HCT116 (cell line): ENCODE results near the gene HMGB3. TPM values are rescaled to one million over a fixed set of nuclear protein-coding genes. Genes with fewer than 3 reads are reported as not detected.

Experiments used
- ATAC-seq: fragments of 200-7000 bp; cut with Tn5 transposase; 2 replicates; pipeline ENCODE4 v1.9.1; 2020; ENCODE audit warnings: mild to moderate bottlenecking, moderate library complexity
- BruUV-seq: library from RNA; stranded (reverse); fragments of 400-500 nt; replicated peaks from 2 replicates; lab custom pipeline; 2021; lab: Mats Ljungman, UMichigan
- CTCF ChIA-PET: fragments of 300-600 bp; sonication (Branson Sonifier 250); formaldehyde crosslinking; loops from one replicate; lab custom pipeline; 2021; ENCODE audit warnings: antibody characterized with exemption; lab: Charles Lee
- POLR2A ChIA-PET: fragments of 300-600, 350-600 bp; sonication (Branson Sonifier 250); formaldehyde crosslinking; loops from one replicate; lab custom pipeline; 2021; ENCODE audit warnings: antibody characterized with exemption; lab: Charles Lee
- RAD21 ChIA-PET, 2 experiments: fragments of 300-600 bp; sonication (Branson Sonifier 250); formaldehyde crosslinking; loops; one replicate each; lab custom pipeline; 2023; ENCODE audit warnings: low total read pairs in 2 of 2; ENCODE audit not compliant: uncharacterized antibody in 2 of 2, unreplicated experiment in 2 of 2, low non-redundant PET in 1 of 2; lab: Charles Lee
- DNase-seq: peaks from one replicate; pipeline ENCODE4 v3.0.0-alpha.2; 2010; ENCODE audit warnings: low read depth, low spot score
- H2AFZ ChIP-seq: fragments of 200-600 bp; shearing (Covaris generic), sonication (generic); 2 replicates; pipeline ENCODE4 v1.6.1; 2017; ENCODE audit warnings: low read depth, mixed run types, mixed read lengths, antibody characterized with exemption, low read length; ENCODE audit not compliant: poor library complexity, severe bottlenecking
- H3K27ac ChIP-seq: 2 replicates; pipeline ENCODE4 v1.5.1; 2012; ENCODE audit warnings: low read depth, low read length
- H3K27me3 ChIP-seq: fragments of 200-600 bp; sonication (generic); 2 replicates; pipeline ENCODE4 v1.6.1; 2016; ENCODE audit warnings: mixed run types, low read length, mixed read lengths; ENCODE audit not compliant: insufficient read depth
- H3K36me3 ChIP-seq, 2 experiments: fragments of 200-500 bp in 1 of 2; fragments of 200-600 bp in 1 of 2; sonication (Bioruptor generic) in 1 of 2; sonication (generic) in 1 of 2; 2 replicates each; pipeline versions ENCODE4 v1.5.1 to v1.6.1; 2014 to 2016; ENCODE audit warnings: low read length in 2 of 2, inconsistent platforms in 1 of 2, mixed read lengths in 1 of 2, mixed run types in 1 of 2; ENCODE audit not compliant: insufficient read depth in 2 of 2, control insufficient read depth in 1 of 2
- H3K4me1 ChIP-seq, 2 experiments: fragments of 200-600 bp in 1 of 2; sonication (generic) in 1 of 2; 2 replicates each; pipeline versions ENCODE4 v1.5.1 to v1.6.1; 2012 to 2017; ENCODE audit warnings: low read length in 2 of 2, inconsistent platforms in 1 of 2, mild to moderate bottlenecking in 1 of 2, mixed read lengths in 1 of 2, mixed run types in 1 of 2, moderate library complexity in 1 of 2; ENCODE audit not compliant: insufficient read depth in 2 of 2, control insufficient read depth in 1 of 2
- H3K4me2 ChIP-seq: fragments of 200-600 bp; sonication (generic); 2 replicates; pipeline ENCODE4 v1.6.1; 2017; ENCODE audit warnings: mixed run types, low read length, mixed read lengths
- H3K4me3 ChIP-seq, 2 experiments: fragments of 200-600 bp in 1 of 2; sonication (generic) in 1 of 2; replicated peaks in 1 of 2; 2 replicates each; pipeline ENCODE4 v1.5.1; 2011 to 2016; ENCODE audit warnings: low read length in 2 of 2, control low read depth in 1 of 2, low read depth in 1 of 2, mild to moderate bottlenecking in 1 of 2, mixed read lengths in 1 of 2, mixed run types in 1 of 2
- H3K79me2 ChIP-seq: fragments of 200-600 bp; sonication (generic); 2 replicates; pipeline ENCODE4 v1.6.1; 2017; ENCODE audit warnings: mild to moderate bottlenecking, mixed run types, low read length, moderate library complexity, mixed read lengths; ENCODE audit not compliant: insufficient read depth
- H3K9ac ChIP-seq: fragments of 200-600 bp; sonication (generic); 2 replicates; pipeline ENCODE4 v1.6.1; 2016; ENCODE audit warnings: low read length, mixed read lengths
- H3K9me2 ChIP-seq: fragments of 200-600 bp; sonication (generic), shearing (Covaris generic); 2 replicates; pipeline ENCODE4 v1.6.1; 2017; ENCODE audit warnings: mixed run types, mild to moderate bottlenecking, moderate library complexity; ENCODE audit not compliant: insufficient read depth
- H3K9me3 ChIP-seq, 2 experiments: fragments of 200-500 bp in 1 of 2; fragments of 200-600 bp in 1 of 2; sonication (Bioruptor generic) in 1 of 2; sonication (generic) in 1 of 2; 2 replicates each; pipeline ENCODE4 v1.6.1; 2014 to 2017; ENCODE audit warnings: low read length in 2 of 2, mixed read lengths in 2 of 2, inconsistent platforms in 1 of 2, low read depth in 1 of 2, mild to moderate bottlenecking in 1 of 2, mixed run types in 1 of 2, moderate library complexity in 1 of 2; ENCODE audit not compliant: control insufficient read depth in 1 of 2, insufficient read depth in 1 of 2
- H4K20me1 ChIP-seq: fragments of 200-600 bp; sonication (generic), shearing (Covaris generic); 2 replicates; pipeline ENCODE4 v1.6.1; 2017; ENCODE audit warnings: mixed run types, mild to moderate bottlenecking, moderate library complexity; ENCODE audit not compliant: insufficient read depth
- ATF3 ChIP-seq: IDR thresholded peaks from 2 replicates; pipeline ENCODE4 v1.6.1; 2012
- CBX3 ChIP-seq: IDR thresholded peaks from 2 replicates; pipeline ENCODE4 v1.6.1; 2012; ENCODE audit warnings: low read depth
- CTCF ChIP-seq, 3 experiments: fragments of 200-600 bp in 1 of 3; sonication (generic) in 1 of 3; IDR thresholded peaks in 2 of 3; conservative IDR thresholded peaks in 1 of 3; 2 replicates each; pipeline ENCODE4 v1.5.1; 2012 to 2017; ENCODE audit warnings: low read depth in 2 of 3, low read length in 2 of 3, antibody characterized with exemption in 1 of 3, borderline replicate concordance in 1 of 3, control low read depth in 1 of 3, mild to moderate bottlenecking in 1 of 3, mixed read lengths in 1 of 3, mixed run types in 1 of 3, moderate library complexity in 1 of 3; ENCODE audit not compliant: insufficient read depth in 1 of 3
- EGR1 ChIP-seq: IDR thresholded peaks from 2 replicates; pipeline ENCODE4 v1.6.1; 2012; ENCODE audit warnings: low read depth
- ELF1 ChIP-seq: IDR thresholded peaks from 2 replicates; pipeline ENCODE4 v1.6.1; 2012; ENCODE audit warnings: low read depth, borderline replicate concordance
- EZH2 ChIP-seq: fragments of 200-600 bp; sonication (generic); IDR thresholded peaks from 2 replicates; pipeline ENCODE4 v1.6.1; 2017; ENCODE audit warnings: antibody characterized with exemption, mixed run types
- EZH2phosphoT487 ChIP-seq: fragments of 200-600 bp; IDR thresholded peaks from 2 replicates; pipeline ENCODE4 v1.6.1; 2018; ENCODE audit warnings: antibody characterized with exemption, borderline replicate concordance
- JUND ChIP-seq: IDR thresholded peaks from 2 replicates; pipeline ENCODE4 v1.6.1; 2012
- MAX ChIP-seq: IDR thresholded peaks from 2 replicates; pipeline ENCODE4 v1.6.1; 2012
- POLR2A ChIP-seq: IDR thresholded peaks from 2 replicates; pipeline ENCODE4 v1.7.0; 2011; ENCODE audit warnings: borderline replicate concordance; ENCODE audit not compliant: insufficient read depth, insufficient read length; ENCODE audit errors: extremely low read depth
- SP1 ChIP-seq: IDR thresholded peaks from 2 replicates; pipeline ENCODE4 v1.6.1; 2012; ENCODE audit warnings: low read depth
- SRF ChIP-seq: IDR thresholded peaks from 2 replicates; pipeline ENCODE4 v1.6.1; 2012; ENCODE audit warnings: low read depth
- TCF7L2 ChIP-seq: IDR thresholded peaks from 2 replicates; pipeline ENCODE4 v1.7.0; 2011; ENCODE audit warnings: borderline replicate concordance, inconsistent platforms; ENCODE audit not compliant: insufficient read depth, insufficient read length; ENCODE audit errors: extremely low read depth
- YY1 ChIP-seq: IDR thresholded peaks from 2 replicates; pipeline ENCODE4 v1.6.1; 2011; ENCODE audit warnings: low read length, low read depth, moderate library complexity, mild to moderate bottlenecking; ENCODE audit not compliant: insufficient replicate concordance; ENCODE audit errors: extremely low read depth
- ZBTB33 ChIP-seq: IDR thresholded peaks from 2 replicates; pipeline ENCODE4 v1.6.1; 2011; ENCODE audit warnings: mild to moderate bottlenecking, low read length, moderate library complexity; ENCODE audit not compliant: insufficient replicate concordance; ENCODE audit errors: extremely low read depth
- ZFX ChIP-seq: fragments of 450-650 bp; IDR thresholded peaks from 2 replicates; pipeline ENCODE4 v1.6.1; 2017
- ZNF274 ChIP-seq: fragments of 200-500 bp; sonication (Bioruptor generic); IDR thresholded peaks from 2 replicates; pipeline ENCODE4 v1.6.1; 2014; ENCODE audit warnings: mild to moderate bottlenecking, low read depth, low read length, inconsistent platforms
- intact Hi-C: fragments of 100-400 bp; cut with micrococcal nuclease; formaldehyde crosslinking; loops from 2 replicates; pipeline ENCODE4 v1.10.0; 2022
- total RNA-seq: library from RNA; stranded (reverse); gene quantifications from one replicate; pipeline ENCODE4 v1.2.1, GENCODE V29; 2021; ENCODE audit not compliant: unreplicated experiment

HMGB3 gene
- total RNA-seq, 1 experiment from 2014 or later = 116 TPM

GRCh38 chrX:150966742-150967141 lies 16.4 kb upstream of the HMGB3 start:
- Histone ChIP-seq H3K9me2 (no peaks in the 10 kb centered on the region), H3K9me3 (no peaks in the 10 kb centered on the region), H3K4me1 (no peaks in the 10 kb centered on the region), H3K79me2 (no peaks in the 10 kb centered on the region), H2AFZ (no peak overlapping the region), H3K27ac (no peak overlapping the region), H4K20me1 (no peaks in the 10 kb centered on the region), H3K4me2 (no peak overlapping the region), H3K27me3 (no peaks in the 10 kb centered on the region), H3K36me3 (no peaks in the 10 kb centered on the region), H3K9ac (no peak overlapping the region), H3K4me3 (no peak overlapping the region)
- no peak for DNase-seq
- no peak for TF ChIP-seq SP1
- no peak for TF ChIP-seq EZH2phosphoT487
- no peak for TF ChIP-seq EGR1
- TF ChIP-seq TCF7L2 = no peak
- no peak for TF ChIP-seq EZH2
- no peak for TF ChIP-seq CBX3
- TF ChIP-seq ZBTB33 = no peak
- TF ChIP-seq MAX = no peak
- TF ChIP-seq SRF = no peak
- no peak for TF ChIP-seq POLR2A
- no peak for TF ChIP-seq CTCF (IDR thresholded peaks at IDR 0.05 in 2 of 3, conservative IDR thresholded peaks at IDR 0.05 in 1 of 3; ENCODE audit: borderline replicate concordance in 1 of 3, insufficient read depth in 1 of 3, low read depth in 2 of 3, low read length in 2 of 3)
- no peak for TF ChIP-seq ZNF274
- no peak for TF ChIP-seq JUND
- TF ChIP-seq ZFX = no peak
- TF ChIP-seq YY1 = no peak
- TF ChIP-seq ATF3 = no peak
- TF ChIP-seq ELF1 = no peak
- ChIA-PET RAD21 (no interaction called here), POLR2A (no interaction called here), CTCF (no interaction called here)
- no TSS peak for BruUV-seq
- intact Hi-C loops = no loop called here
- ATAC-seq = no peak
